GM21526 (cell line): ENCODE measurements around the gene DNAH2.

Source experiments
- ATAC-seq: cut with Tn5 transposase; IDR thresholded peaks from one replicate; pipeline ENCODE4 v1.9.1; 2021; ENCODE audit warnings: moderate library complexity; ENCODE audit not compliant: unreplicated experiment, low FRiP score

The DNAH2 gene

GRCh38 chr17:7703584-7704479 lies 13.7 kb upstream of the DNAH2 start:
- ATAC-seq, result no peak

- ATAC-seq, result no peak
Observed at GRCh38 chr17:7704601-7705268, 12.8 kb upstream of the DNAH2 start, which contains the start of gene EFNB3. TSS of gene EFNB3 (plus strand) at chr17:7705202. CDS start at chr17:7705599, 397 bp downstream.

DNA sequence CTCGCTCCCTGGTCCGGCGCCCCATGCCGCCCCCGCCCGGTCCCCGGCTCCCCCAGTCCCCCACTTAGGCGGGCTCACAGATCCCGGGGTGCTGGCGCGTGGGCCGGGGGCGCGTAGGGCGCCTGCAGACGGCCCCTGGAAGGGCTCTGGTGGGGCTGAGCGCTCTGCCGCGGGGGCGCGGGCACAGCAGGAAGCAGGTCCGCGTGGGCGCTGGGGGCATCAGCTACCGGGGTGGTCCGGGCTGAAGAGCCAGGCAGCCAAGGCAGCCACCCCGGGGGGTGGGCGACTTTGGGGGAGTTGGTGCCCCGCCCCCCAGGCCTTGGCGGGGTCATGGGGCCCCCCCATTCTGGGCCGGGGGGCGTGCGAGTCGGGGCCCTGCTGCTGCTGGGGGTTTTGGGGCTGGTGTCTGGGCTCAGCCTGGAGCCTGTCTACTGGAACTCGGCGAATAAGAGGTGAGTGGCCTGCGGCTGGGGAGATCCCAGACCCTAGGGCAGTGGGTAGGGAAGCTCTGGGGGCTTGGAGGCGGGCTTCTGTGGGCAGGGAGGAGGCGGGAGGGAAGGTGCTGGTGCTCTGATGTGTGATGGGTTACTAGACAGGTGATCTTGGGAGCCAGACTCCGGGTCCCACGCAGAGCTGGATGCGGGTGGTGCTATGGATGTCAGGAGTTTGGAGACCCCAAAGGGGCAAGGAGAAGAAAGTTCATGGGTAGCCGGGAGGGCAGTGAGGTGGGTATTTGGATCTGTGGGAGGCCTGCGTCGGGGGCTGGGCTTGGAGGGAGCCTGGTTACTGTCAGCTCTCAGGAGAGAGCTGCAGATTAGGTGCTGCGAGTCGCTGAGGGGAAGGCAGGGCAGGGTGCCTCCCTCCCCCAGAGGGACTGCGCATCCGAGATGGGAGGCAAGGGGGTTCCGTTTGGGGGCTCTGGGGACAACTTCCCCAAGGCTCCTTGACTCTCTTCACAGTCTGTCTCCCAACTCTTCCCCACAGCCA lies 12.0 kb upstream of the DNAH2 start:
- ATAC-seq, result no peak

GRCh38 chr17:7706631-7707354 lies 10.8 kb upstream of the DNAH2 start:
- no peak for ATAC-seq

DNA sequence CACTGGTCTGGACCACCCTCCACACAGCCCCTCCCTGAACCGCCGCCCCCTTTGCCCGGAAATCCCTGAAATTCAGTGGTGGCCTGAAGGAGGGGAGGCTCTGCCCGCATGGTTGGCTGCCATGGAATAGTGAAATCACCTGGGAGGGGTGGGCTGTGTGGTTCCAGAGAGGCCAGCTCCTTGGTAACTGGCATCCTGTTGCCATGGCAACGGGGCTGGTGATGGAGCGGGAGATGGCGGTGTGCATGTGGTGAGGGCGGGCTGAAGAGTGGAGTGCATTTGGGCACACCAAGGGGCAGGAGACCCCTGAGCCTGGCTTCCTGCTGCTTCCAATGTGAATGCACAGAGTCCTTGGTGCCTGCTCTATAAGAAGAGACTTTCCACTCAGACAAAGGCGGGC lies 10.1 kb upstream of the DNAH2 start:
- ATAC-seq, result no peak

DNA sequence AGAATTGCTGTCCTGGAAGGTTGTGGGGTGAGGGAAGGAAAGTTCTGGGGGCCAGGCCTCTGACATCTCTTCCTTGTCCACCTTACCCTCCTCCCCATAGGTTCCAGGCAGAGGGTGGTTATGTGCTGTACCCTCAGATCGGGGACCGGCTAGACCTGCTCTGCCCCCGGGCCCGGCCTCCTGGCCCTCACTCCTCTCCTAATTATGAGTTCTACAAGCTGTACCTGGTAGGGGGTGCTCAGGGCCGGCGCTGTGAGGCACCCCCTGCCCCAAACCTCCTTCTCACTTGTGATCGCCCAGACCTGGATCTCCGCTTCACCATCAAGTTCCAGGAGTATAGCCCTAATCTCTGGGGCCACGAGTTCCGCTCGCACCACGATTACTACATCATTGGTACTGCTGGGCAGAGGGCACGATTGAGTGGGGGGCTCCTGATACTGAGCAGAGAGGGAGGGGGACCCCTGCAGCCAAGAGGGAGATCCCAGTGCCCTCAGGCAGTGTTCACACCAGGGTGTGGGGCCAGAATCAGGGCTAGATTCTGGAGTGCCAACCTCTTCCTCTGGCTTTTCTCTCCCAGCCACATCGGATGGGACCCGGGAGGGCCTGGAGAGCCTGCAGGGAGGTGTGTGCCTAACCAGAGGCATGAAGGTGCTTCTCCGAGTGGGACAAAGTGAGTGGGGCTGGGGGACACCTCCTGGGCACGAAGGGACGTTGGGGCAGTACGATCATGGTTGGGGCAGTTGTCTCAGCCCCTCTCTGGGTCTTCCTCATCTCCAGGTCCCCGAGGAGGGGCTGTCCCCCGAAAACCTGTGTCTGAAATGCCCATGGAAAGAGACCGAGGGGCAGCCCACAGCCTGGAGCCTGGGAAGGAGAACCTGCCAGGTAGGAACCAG lies 9.4 kb upstream of the DNAH2 start:
- ATAC-seq, result no peak

DNA sequence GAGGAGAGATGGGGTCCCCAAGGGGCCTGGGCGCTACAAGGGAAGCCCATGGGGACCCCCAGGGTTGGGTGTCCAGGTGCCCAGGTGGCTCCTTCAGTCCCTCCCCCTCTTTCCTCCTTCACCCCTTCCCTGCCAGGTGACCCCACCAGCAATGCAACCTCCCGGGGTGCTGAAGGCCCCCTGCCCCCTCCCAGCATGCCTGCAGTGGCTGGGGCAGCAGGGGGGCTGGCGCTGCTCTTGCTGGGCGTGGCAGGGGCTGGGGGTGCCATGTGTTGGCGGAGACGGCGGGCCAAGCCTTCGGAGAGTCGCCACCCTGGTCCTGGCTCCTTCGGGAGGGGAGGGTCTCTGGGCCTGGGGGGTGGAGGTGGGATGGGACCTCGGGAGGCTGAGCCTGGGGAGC lies 8.5 kb upstream of the DNAH2 start:
- ATAC-seq, result no peak

DNA sequence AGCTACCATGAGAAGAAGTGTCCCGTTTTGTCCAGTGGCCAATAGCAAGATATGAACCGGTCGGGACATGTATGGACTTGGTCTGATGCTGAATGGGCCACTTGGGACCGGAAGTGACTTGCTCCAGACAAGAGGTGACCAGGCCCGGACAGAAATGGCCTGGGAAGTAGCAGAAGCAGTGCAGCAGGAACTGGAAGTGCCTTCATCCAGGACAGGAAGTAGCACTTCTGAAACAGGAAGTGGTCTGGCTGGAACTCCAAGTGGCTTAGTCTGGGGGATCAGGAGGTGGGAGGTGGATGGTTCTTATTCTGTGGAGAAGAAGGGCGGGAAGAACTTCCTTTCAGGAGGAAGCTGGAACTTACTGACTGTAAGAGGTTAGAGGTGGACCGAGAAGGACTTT lies 7.2 kb upstream of the DNAH2 start:
- ATAC-seq, result no peak

- no peak for ATAC-seq
Observed at GRCh38 chr17:7711051-7711755, 6.3 kb upstream of the DNAH2 start.

DNA sequence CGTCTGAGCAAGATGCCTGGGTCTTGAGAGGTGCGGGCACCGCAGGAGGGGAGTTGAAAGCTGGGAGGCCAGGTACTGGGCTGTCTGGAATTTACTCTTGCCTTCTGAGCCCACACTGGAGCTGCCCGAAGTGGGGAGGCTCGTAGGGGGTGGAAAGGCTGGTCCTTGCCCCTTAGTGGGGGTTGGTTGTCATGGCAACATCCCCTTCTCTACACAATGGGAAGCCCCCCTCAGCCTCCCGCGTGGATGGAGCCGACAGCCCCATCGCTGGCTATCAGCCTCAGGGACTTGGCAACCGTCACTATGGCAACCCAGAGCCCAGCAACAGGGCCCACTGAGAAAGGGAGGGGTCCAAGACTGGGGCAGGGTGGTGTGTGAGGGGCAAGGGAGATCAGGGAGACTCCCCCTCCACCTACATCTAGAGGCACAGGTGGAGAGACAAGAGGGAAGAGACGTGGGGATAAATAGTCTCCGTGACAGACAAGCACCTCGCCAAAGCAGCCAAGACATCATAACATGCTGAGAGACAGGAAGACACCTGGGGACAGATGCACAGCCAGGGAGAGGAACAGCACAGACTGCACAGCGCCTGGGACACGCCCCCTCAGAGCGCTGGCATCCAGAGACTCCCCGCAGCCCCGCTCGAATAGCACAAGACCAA lies 5.3 kb upstream of the DNAH2 start:
- ATAC-seq, result no peak

DNA sequence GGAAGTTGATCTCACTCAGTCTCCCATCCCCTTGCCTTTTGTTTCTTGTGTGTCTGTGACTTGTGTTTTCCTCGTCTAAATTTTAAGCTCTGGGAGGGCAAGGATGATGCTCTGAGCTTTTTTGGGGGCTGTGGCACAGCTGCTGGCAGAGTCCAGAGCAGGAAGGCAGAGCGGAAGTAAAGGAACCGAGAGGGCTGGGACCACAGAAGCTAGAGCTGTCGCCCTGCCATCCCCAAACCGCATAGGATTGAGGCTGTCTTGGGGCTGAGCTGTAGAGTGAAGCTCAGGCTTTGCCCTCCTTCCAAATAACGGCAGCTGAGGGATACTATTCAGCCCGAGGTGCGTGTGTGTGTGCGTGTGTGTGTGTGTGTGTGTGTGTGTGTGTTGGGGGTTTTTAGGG lies 3.8 kb upstream of the DNAH2 start:
- no peak for ATAC-seq

DNA sequence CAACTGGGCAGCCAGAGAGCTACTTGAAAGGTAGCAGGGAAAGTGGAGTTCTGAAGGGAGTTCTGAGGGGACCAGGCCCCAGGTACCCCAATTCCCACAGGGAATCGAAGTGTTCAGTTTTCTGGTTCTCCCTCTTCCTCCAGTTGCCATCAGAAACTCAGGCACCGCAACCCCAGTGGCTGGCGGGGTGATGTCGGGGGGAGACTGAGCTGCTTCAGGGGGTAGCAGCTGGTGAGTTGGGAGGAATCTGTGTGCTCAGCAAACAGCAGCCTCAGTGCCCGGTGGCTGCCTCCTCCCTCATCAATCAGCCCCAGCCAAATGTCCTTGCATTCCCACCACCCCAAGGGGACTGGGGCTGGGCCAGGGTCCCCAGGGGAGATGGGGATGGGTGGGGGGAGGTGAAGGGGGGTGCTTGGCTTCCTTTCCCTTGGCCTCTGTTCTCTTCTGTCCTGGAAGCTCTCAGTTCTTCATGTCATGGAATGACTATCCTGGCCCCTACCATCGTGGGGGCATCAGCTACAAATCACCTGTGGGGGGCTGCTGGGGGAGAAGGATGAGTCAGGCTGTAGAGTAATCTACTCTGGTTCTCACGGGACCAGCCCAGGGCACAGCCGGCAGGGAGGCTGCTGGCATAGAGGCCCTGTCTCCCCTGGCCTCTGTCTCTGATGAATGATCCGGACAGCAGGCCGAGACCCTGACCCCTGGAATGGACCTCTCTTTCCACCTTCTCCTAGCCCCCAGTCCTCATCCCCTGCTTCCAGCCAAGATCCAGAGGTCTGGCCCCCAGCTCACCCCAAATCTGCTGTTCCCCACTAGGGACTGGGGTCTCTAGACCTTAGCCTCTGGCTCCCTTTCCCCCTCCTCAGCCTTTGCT lies 2.6 kb upstream of the DNAH2 start:
- ATAC-seq, result no peak

DNA sequence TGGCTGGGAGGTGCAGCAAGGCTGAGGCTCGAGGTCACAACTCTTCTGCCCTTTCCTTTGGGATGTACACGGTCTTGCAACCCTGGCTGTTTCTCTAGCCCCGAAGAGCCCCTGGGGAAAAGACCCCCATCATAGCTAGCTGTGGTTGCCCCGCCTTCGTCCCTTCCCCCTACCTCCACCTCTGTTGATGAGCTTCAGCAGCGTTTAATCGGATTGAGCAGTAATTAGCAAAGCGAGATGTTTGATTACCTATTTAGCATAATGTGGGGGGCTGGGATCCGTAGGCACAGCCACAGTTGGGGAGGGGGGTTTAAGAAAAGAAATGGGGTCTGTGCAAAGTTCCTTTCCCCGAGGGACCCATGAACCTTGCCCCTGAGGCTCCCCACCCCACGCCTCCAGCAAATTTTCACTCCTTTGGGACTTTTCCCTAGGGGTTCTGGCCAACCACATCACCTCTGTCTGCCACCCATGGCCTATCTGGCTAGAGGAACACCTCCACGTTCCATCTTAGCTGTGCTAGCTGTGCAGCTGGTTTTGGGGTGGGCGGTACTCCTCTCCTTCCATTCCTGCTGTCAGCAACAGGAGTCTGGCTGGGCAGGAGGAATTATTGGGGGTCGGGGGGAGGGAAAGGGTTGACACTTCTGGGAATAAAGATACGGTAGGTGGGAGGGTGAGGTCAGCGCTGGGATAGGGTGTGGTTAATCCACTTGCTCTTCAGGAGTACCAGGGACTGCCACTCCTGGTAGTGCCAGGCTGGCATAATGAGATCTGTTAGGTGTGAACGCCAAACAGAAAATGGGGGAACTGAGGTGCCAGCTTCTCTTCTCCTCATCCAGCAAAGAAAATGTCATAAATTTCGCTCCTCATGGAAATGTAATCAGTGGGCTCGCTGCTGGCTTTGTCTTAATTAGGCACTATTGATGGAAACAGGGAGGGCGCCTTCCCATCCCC lies 1.3 kb upstream of the DNAH2 start:
- ATAC-seq, result no peak

- ATAC-seq, result no peak
Observed at GRCh38 chr17:7717756-7718350, 309 bp downstream of the DNAH2 start.

DNA sequence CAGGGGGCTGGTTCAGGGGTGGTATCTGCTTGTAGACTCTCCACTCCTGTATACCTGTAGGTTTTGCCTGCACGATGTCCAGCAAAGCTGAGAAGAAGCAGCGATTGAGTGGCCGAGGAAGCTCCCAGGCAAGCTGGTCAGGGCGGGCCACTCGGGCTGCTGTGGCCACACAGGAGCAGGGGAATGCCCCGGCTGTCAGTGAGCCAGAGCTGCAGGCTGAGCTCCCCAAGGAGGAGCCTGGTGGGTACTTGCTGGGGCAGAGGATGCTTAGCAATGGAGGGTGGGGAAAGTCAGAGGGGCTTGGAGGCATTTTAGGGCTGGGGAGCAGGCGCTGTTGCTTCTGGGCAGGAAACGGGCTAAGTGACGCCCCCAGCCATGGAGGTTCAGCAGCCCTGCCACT lies 2.1 kb downstream of the DNAH2 start:
- no peak for ATAC-seq

GRCh38 chr17:7720125-7720524 lies 2.6 kb downstream of the DNAH2 start:
- no peak for ATAC-seq
